GM12891 (cell line): Measurements from ENCODE around the gene LRRC3B.

ENCODE experiments used
- DNase-seq: peaks from one replicate; pipeline ENCODE4 v3.0.0; 2011; ENCODE audit warnings: low spot score; ENCODE audit not compliant: insufficient read length
- FAIRE-seq: peaks from 2 replicates; lab custom pipeline; 2011; peaks lifted over from hg19 to GRCh38; lab: Jason Lieb, UNC
- PAX5 ChIP-seq: IDR thresholded peaks from 2 replicates; pipeline ENCODE4 v1.6.1; 2011; ENCODE audit warnings: low read length, moderate library complexity, mild to moderate bottlenecking; ENCODE audit not compliant: insufficient read depth, severe bottlenecking
- POLR2A ChIP-seq: IDR thresholded peaks from 2 replicates; pipeline ENCODE4 v1.6.1; 2011; ENCODE audit warnings: low read depth, low read length, control low read depth
- POLR2AphosphoS5 ChIP-seq: IDR thresholded peaks from 2 replicates; pipeline ENCODE4 v1.6.1; 2011; ENCODE audit warnings: low read depth, low read length, control low read depth
- POU2F2 ChIP-seq: IDR thresholded peaks from 2 replicates; pipeline ENCODE4 v1.6.1; 2011; ENCODE audit warnings: low read depth, mild to moderate bottlenecking, control low read depth, low read length, moderate library complexity
- SPI1 ChIP-seq: IDR thresholded peaks from 2 replicates; pipeline ENCODE4 v1.6.1; 2011; ENCODE audit warnings: low read depth, low read length, control low read depth
- TAF1 ChIP-seq: IDR thresholded peaks from 2 replicates; pipeline ENCODE4 v1.6.1; 2011; ENCODE audit warnings: low read depth, low read length, control low read depth

Gene LRRC3B

DNA sequence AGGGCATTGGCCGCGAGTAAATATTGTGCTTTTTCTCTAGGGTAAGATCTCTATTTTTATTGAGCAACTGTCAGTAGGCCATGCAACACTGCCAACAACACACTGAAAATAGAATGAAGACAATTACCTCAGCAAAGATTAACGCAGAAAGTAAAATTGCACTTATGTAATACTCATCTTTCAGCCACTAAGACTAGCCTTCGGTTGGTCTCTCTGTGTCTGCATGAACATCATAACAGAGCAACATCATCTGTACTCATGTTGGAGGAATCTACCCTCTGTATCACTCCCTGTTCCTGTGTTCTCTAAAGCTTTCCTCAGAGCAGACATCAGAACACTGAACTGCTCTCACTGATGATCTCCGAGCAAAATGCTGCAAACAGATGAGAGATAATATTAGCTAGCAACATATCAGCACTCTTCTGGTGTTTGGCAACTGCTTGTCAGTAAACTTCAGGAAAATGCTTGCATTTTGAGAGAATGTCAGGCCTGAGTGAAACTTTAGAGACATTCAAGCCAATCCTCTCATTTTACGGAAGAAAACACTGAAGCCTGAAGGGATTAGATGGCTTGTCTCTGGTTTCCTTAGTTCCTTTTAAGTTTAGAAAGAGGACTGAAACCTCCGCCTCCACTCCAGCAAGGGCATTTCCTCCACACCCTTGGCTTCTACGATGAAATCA, 8.4 kb upstream of the LRRC3B start:
- FAIRE-seq, result no peak
- no peak for DNase-seq
- no peak for TF ChIP-seq SPI1
- no peak for TF ChIP-seq PAX5
- TF ChIP-seq POLR2AphosphoS5, result no peak
- TF ChIP-seq POU2F2, result no peak
- TF ChIP-seq POLR2A, result no peak
- TF ChIP-seq TAF1, result no peak

DNA sequence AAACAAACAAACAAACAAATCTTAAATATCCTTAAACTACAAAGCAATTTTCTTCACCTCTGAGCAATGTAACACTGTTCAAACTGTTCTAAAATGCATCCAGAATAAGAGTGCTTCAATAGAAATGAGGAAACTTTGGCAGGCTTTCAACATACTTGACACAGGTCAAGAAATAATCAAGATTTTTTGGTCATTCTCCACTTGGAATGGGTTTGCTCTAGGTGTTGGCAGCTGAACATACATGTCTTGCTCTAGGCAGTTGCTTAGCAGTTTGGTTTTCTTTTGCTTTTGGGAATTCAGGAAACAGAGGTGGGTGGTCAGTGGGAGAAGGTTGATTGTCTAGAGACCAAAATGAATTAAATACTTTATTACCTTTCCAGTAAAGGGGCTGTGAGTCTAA, 1.4 kb upstream of the LRRC3B start:
- FAIRE-seq (no peak), DNase-seq (no peak)
- TF ChIP-seq PAX5 (no peak), SPI1 (no peak), POU2F2 (no peak), TAF1 (no peak), POLR2AphosphoS5 (no peak), POLR2A (no peak)

DNA sequence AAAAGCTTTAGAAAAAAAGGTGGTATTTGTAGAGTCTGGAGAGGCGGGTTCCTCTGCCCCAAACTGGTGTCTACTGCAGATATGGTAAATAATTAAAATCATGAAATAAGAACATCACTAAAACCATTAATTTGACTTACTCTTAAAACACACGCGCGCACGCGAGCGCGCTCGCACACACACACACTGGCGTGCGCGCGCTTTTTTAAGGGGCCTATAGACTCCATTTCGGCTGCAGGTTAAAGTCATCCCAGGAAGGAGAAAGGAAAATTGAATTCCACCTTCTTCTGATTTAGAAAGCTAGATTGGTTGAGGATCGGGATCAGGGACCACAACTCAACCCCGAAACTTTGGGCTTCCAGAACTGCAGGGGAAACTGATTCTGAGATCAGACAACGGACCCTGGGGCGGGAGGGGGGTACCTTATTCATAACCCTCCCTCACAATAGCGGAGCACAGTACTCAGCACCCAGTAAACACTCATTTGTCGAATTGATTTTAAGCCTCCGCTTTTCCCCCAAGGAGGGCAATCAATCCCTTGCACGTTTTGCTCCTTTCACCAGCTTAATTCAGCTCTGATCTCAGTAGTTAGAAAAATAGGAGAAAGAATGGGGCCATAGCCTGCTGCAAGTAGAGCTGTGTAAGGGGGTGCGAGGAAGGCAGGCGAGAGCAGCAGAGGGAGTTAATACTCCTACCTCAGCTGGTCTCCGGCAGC, 509 bp upstream of the LRRC3B start:
- DNase-seq (no peak), FAIRE-seq (no peak)
- TF ChIP-seq POLR2A (no peak), TAF1 (no peak), POU2F2 (no peak), POLR2AphosphoS5 (no peak), SPI1 (no peak), PAX5 (no peak)

DNA sequence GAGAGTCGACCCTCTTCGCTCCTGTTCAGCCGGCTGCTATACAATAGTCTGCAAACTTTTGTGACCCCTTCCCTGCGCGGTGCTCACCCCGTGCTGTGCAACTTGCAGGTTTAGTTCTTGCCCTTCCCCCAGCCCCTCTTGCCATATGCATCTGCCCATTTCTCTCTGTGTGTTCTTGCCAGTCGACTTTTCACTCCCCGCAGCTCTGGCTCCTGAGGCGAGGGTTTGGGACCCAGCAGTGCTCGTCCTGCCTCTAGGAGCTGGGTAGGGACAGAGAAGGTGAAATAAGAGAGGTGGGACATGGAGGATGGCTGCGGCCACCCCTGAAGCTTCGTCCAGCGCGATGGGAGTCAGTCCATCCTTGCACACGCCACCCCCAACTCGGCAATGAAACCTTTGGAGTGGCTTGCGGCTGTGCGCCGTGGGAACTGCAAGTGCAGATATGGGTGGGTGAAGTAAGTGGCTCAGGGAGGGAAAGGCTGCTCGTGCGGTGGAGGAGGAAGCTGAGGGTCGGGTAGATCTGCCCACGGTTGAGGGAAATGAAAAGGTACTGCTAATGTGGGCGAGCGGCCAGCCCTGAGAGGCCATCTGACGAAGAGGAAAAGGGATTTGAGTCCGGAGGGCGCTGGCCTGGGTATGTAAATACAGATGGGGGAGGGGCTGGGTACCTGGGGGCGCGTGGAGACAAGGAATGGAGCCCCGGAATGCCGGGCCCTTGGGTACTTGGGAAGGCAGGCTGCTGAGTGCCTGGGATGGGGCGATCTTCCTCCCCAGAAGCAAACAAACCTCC, 1.0 kb downstream of the LRRC3B start:
- FAIRE-seq, result no peak
- TF ChIP-seq PAX5 (no peak), POLR2AphosphoS5 (no peak)

DNA sequence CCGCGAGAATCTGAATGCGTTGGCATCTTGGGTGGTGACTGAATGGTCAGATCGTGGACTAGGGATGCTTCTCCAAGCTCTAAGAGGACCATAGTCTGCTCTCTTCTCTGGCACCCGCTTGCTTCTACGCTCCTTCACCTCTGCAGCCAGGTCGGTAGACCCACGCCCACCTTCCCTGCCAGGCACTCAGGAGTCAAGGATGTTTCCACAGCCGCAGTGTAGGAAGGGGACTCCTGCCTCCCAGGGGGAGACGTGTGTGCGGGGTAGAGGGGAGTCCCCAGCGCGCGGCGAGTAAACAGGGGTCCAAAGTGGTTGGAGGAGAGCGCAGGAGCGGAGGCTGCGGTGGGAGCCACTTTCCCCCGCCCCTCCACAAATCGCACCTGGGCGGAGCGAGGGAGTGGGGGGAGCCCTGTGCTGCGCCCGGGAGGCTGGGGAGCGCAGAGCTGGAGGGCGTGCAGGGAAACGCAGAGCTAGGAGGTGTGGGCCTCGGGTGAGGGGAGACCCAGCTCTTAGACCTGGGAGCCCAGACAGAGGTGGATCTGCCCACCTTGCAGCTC, 1.7 kb downstream of the LRRC3B start:
- TF ChIP-seq SPI1, result no peak
- no peak for TF ChIP-seq POU2F2
- TF ChIP-seq POLR2A, result no peak
- TF ChIP-seq TAF1, result no peak
- TF ChIP-seq PAX5, result no peak
- TF ChIP-seq POLR2AphosphoS5, result no peak
- FAIRE-seq (no peak), DNase-seq (no peak)

More for the DNA sequence above, 1.0 kb downstream of the LRRC3B start:
- no peak for DNase-seq

DNA sequence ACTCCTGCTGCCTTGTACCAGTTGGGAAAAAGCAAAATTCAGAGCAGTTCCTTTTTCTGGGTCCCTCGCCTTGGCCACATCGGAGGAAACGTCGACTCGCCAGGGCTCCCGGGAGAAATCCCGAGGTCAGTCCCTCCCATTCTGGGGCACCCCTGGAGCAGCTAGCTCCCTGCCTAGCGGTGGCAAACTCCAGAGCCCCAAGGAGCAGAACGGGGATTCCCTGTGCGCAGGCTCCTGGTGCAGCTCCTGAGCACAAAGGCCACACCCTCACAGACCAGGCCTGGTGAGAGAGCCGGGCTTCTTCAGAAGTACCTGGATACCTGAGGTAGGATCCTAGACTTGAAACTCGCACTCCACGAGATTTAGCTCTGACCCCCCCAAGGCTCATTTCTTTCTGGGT, 2.6 kb downstream of the LRRC3B start:
- TF ChIP-seq SPI1, result no peak
- no peak for TF ChIP-seq POU2F2
- TF ChIP-seq POLR2A, result no peak
- no peak for TF ChIP-seq POLR2AphosphoS5
- TF ChIP-seq TAF1, result no peak
- TF ChIP-seq PAX5, result no peak
- no peak for DNase-seq
- FAIRE-seq, result no peak

DNA sequence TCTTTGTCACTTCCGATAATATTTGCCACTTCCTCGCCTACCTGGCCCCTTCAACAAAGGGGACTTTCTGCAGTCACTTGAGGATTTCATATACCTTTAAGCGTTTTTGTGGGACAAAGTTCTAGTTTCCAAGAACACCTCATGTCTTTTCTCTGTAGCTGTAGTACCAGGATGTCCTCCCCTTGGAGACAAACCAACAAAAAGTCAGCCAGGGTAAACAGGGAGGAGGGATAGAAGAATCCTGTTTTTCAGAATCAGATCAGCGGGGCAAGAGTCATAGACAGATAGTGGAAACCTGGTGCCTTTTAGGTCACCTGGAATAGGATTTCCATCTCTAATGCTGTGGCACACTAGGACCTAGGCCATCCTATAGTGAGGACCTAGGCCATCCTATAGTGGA, 4.5 kb downstream of the LRRC3B start:
- TF ChIP-seq POLR2AphosphoS5, result no peak
- no peak for TF ChIP-seq TAF1
- no peak for TF ChIP-seq SPI1
- TF ChIP-seq POLR2A, result no peak
- TF ChIP-seq PAX5, result no peak
- no peak for TF ChIP-seq POU2F2
- DNase-seq (no peak), FAIRE-seq (no peak)

DNA sequence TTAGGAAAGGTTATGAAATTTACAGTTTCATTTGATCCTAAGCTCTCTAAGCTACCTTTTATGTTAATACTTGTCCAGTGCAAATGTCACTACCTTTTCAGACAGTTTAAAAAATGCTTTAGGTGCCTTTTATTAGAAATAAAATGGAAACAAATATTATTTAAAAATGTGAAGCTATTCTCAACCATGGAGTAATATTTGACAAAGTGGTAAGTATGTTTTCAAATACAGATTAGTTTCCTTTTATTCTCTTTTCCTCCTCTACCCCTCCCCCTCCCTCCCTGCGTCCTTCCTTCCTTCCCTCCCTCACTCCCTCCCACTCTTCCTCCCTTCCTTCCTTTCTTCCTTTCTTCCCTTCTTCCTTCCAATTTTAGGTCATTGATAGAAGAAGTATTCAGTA, 6.3 kb downstream of the LRRC3B start:
- DNase-seq (no peak), FAIRE-seq (no peak)
- TF ChIP-seq POU2F2 (no peak), POLR2A (no peak), POLR2AphosphoS5 (no peak), SPI1 (no peak), TAF1 (no peak), PAX5 (no peak)

DNA sequence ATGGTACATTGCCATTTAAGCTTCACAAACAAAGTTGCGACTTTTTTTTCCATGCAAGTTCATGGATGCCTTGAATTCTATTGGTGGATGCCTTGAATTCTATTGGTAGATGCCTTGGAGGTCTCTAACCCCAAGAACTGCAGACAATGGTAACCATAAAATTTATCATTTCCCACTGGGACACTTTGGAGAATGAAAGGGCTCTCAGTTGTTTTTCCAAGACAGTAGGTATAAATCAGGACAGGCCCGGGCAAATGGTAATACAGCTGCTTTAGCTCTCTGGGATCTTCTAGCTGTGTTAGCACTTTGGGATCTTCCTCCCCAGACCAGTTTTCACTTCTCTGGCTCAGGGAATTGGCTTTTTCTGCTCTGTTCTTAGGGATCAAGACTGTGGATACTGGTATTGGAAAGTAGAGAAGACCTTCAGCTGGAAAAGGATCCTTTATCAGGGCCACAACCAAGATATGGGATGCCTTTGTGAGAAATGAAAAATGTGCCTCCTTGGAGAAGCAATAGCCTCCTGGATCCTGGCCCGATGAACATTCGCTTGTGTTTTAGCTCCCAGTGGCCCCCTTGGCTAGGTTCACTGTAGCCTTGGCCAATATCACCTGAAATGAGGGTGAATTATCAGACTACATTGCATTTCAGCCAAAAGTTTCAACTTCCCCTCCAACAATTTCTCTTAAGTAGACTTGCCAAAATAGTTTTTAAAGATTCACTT, 8.3 kb downstream of the LRRC3B start:
- no peak for FAIRE-seq

More for the DNA sequence above, 8.3 kb downstream of the LRRC3B start:
- no peak for DNase-seq
- TF ChIP-seq PAX5, result no peak
- no peak for TF ChIP-seq POU2F2
- no peak for TF ChIP-seq TAF1
- TF ChIP-seq POLR2AphosphoS5, result no peak
- TF ChIP-seq POLR2A, result no peak
- TF ChIP-seq SPI1, result no peak
